IMR-90 (cell line): ENCODE measurements around the gene CDC25A. TPM values are rescaled to one million over a fixed set of nuclear protein-coding genes. Genes with fewer than 3 reads are reported as not detected.

Source experiments
- ATAC-seq: fragments of 200-7000 bp; cut with Tn5 transposase; 2 replicates; pipeline ENCODE4 v1.9.1; 2020; ENCODE audit warnings: low read depth, mild to moderate bottlenecking, moderate library complexity
- BruUV-seq: library from RNA; stranded (reverse); fragments of 400-500 nt; replicated peaks from 2 replicates; lab custom pipeline; 2021; lab: Mats Ljungman, UMichigan
- CTCF ChIA-PET: fragments of 300-600 bp; formaldehyde crosslinking; extraction: SDS; loops from one replicate; lab custom pipeline; 2021; ENCODE audit warnings: antibody characterized with exemption; lab: Yijun Ruan, JAX
- POLR2A ChIA-PET: fragments of 300-600 bp; sonication (Branson Sonifier 250); formaldehyde crosslinking; loops from one replicate; lab custom pipeline; 2022; ENCODE audit warnings: antibody characterized with exemption; ENCODE audit not compliant: unreplicated experiment; lab: Charles Lee
- DNase-seq: peaks from one replicate; pipeline ENCODE4 v3.0.0; 2013
- H2AFZ ChIP-seq: replicated peaks from 2 replicates; pipeline ENCODE3; 2013; ENCODE audit warnings: low read length, mild to moderate bottlenecking; ENCODE audit not compliant: poor library complexity
- H2AK5ac ChIP-seq: 2 replicates; pipeline ENCODE4 v1.6.1; 2013; ENCODE audit warnings: low read depth, low read length, inconsistent platforms
- H2AK9ac ChIP-seq: replicated peaks from 2 replicates; pipeline ENCODE3; 2013; ENCODE audit warnings: mild to moderate bottlenecking, low read depth, low read length, moderate library complexity; ENCODE audit not compliant: poor library complexity
- H2BK120ac ChIP-seq: 2 replicates; pipeline ENCODE4 v1.6.1; 2013; ENCODE audit warnings: low read depth, low read length, inconsistent platforms
- H2BK15ac ChIP-seq: 3 replicates; pipeline ENCODE4 v1.6.1; 2013; ENCODE audit warnings: low read depth, low read length, inconsistent platforms
- H2BK20ac ChIP-seq: 2 replicates; pipeline ENCODE4 v1.6.1; 2013; ENCODE audit warnings: low read depth, mild to moderate bottlenecking, inconsistent platforms, low read length, moderate library complexity
- H2BK5ac ChIP-seq: 2 replicates; pipeline ENCODE4 v1.6.1; 2013; ENCODE audit warnings: mild to moderate bottlenecking, low read depth, low read length, inconsistent platforms; ENCODE audit not compliant: poor library complexity, severe bottlenecking
- H3K14ac ChIP-seq: replicated peaks from 2 replicates; pipeline ENCODE4 v1.6.1; 2013; ENCODE audit warnings: low read depth, low read length, inconsistent platforms
- H3K18ac ChIP-seq: 2 replicates; pipeline ENCODE4 v1.6.1; 2013; ENCODE audit warnings: low read depth, low read length, control low read depth
- H3K23ac ChIP-seq: 2 replicates; pipeline ENCODE4 v1.6.1; 2013; ENCODE audit warnings: low read depth, low read length, inconsistent platforms
- H3K27ac ChIP-seq: 2 replicates; pipeline ENCODE4 v1.5.1; 2013; ENCODE audit warnings: mild to moderate bottlenecking, control low read depth, low read length; ENCODE audit not compliant: insufficient read depth
- H3K27me3 ChIP-seq: 2 replicates; pipeline ENCODE4 v1.6.1; 2013; ENCODE audit warnings: low read length; ENCODE audit not compliant: control insufficient read depth, insufficient read depth
- H3K36me3 ChIP-seq: 2 replicates; pipeline ENCODE4 v1.6.1; 2013; ENCODE audit warnings: low read length, mixed read lengths; ENCODE audit not compliant: control insufficient read depth, insufficient read depth
- H3K4ac ChIP-seq: 2 replicates; pipeline ENCODE4 v1.6.1; 2013; ENCODE audit warnings: low read depth, low read length, inconsistent platforms
- H3K4me1 ChIP-seq: 2 replicates; pipeline ENCODE4 v1.6.1; 2013; ENCODE audit warnings: low read length, mixed read lengths; ENCODE audit not compliant: control insufficient read depth, insufficient read depth
- H3K4me2 ChIP-seq: 2 replicates; pipeline ENCODE4 v1.6.1; 2013; ENCODE audit warnings: low read depth, mild to moderate bottlenecking, control low read depth, low read length, moderate library complexity
- H3K4me3 ChIP-seq: 2 replicates; pipeline ENCODE4 v1.5.1; 2013; ENCODE audit warnings: low read depth, mild to moderate bottlenecking, control low read depth, low read length, moderate library complexity; ENCODE audit not compliant: insufficient read depth
- H3K56ac ChIP-seq: 2 replicates; pipeline ENCODE4 v1.6.1; 2013; ENCODE audit warnings: low read length, inconsistent platforms; ENCODE audit not compliant: insufficient read depth; ENCODE audit errors: extremely low read depth
- H3K79me1 ChIP-seq, 2 experiments: 2 replicates each; pipeline ENCODE4 v1.6.1; 2013; ENCODE audit warnings: low read length in 2 of 2, inconsistent platforms in 1 of 2, low read depth in 1 of 2
- H3K9ac ChIP-seq: 2 replicates; pipeline ENCODE4 v1.6.1; 2013; ENCODE audit warnings: low read depth, low read length, control low read depth
- H3K9me1 ChIP-seq: 2 replicates; pipeline ENCODE4 v1.6.1; 2013; ENCODE audit warnings: low read length, inconsistent platforms; ENCODE audit not compliant: insufficient read depth
- H3K9me3 ChIP-seq: 2 replicates; pipeline ENCODE4 v1.6.1; 2013; ENCODE audit warnings: low read length; ENCODE audit not compliant: control insufficient read depth, insufficient read depth
- H4K20me1 ChIP-seq: 2 replicates; pipeline ENCODE4 v1.6.1; 2013; ENCODE audit warnings: low read length, inconsistent platforms; ENCODE audit not compliant: insufficient read depth
- H4K5ac ChIP-seq: 2 replicates; pipeline ENCODE4 v1.6.1; 2013; ENCODE audit warnings: mild to moderate bottlenecking, low read depth, low read length, control low read depth
- H4K8ac ChIP-seq, 2 experiments: 2 replicates each; pipeline ENCODE4 v1.6.1; 2013; ENCODE audit warnings: low read depth in 2 of 2, low read length in 2 of 2, control low read depth in 1 of 2, inconsistent platforms in 1 of 2
- H4K91ac ChIP-seq: 2 replicates; pipeline ENCODE4 v1.6.1; 2013; ENCODE audit warnings: low read depth, low read length, inconsistent platforms; ENCODE audit not compliant: insufficient read depth
- BHLHE40 ChIP-seq: fragments of 150-350 bp; IDR thresholded peaks from 2 replicates; pipeline ENCODE4 v1.6.1; 2016; ENCODE audit warnings: mild to moderate bottlenecking, low read depth, low read length
- CHD1 ChIP-seq: IDR thresholded peaks from 2 replicates; pipeline ENCODE4 v1.6.1; 2012; ENCODE audit warnings: low read depth, low read length, improper control_type of control experiment
- CTCF ChIP-seq: conservative IDR thresholded peaks from 2 replicates; pipeline ENCODE4 v1.5.1; 2012; ENCODE audit warnings: mild to moderate bottlenecking, low read depth, low read length, improper control_type of control experiment
- FOS ChIP-seq: fragments of 150-350 bp; IDR thresholded peaks from 2 replicates; pipeline ENCODE4 v1.6.1; 2016; ENCODE audit warnings: low read depth, low read length
- RCOR1 ChIP-seq: IDR thresholded peaks from 2 replicates; pipeline ENCODE4 v1.6.1; 2012; ENCODE audit warnings: mild to moderate bottlenecking, low read length, improper control_type of control experiment; ENCODE audit not compliant: insufficient replicate concordance
- whole genome bisulfite sequencing, 2 experiments: methylation state at CpG; one replicate each; pipeline versions ENCODE4 v1.1.5 to v1.1.7; 2013; ENCODE audit warnings: missing lambda C conversion rate in 2 of 2; ENCODE audit not compliant: insufficient read length in 1 of 2; ENCODE audit errors: extremely low coverage in 2 of 2; 5-methylcytosine and 5-hydroxymethylcytosine counted together
- dilution Hi-C: fragments of 300-500 bp; cut with HindIII; formaldehyde crosslinking; loops from one replicate; pipeline ENCODE4 v1.14.3; 2018; ENCODE audit warnings: low sequenced_read_pairs; ENCODE audit not compliant: unreplicated experiment
- in situ Hi-C: fragments of 300-500 bp; cut with MboI; formaldehyde crosslinking; loops from 3 replicates; pipeline ENCODE4 v1.14.3; 2019; ENCODE audit warnings: low sequenced_read_pairs, inconsistent platforms, mixed read lengths
- intact Hi-C: fragments of 100-400 bp; cut with micrococcal nuclease; formaldehyde crosslinking; loops from 2 replicates; pipeline ENCODE4 v1.10.0; 2022
- polyA plus RNA-seq, 3 experiments: library from polyadenylated mRNA; depleted of rRNA; stranded (reverse); fragments of >200 nt; gene quantifications; 2 replicates each; pipeline ENCODE4 v1.2.3, GENCODE V29; 2012; ENCODE audit warnings: low replicate concordance in 1 of 3
- total RNA-seq: library from RNA; depleted of rRNA; stranded (reverse); fragments of >200 nt; gene quantifications from 2 replicates; pipeline ENCODE4 v1.2.3, GENCODE V29; 2012

The CDC25A gene
- total and polyA plus RNA-seq, 2 of the 4 experiments (the other 2 are of a cell fraction): 4.2 to 10.6 TPM

DNA sequence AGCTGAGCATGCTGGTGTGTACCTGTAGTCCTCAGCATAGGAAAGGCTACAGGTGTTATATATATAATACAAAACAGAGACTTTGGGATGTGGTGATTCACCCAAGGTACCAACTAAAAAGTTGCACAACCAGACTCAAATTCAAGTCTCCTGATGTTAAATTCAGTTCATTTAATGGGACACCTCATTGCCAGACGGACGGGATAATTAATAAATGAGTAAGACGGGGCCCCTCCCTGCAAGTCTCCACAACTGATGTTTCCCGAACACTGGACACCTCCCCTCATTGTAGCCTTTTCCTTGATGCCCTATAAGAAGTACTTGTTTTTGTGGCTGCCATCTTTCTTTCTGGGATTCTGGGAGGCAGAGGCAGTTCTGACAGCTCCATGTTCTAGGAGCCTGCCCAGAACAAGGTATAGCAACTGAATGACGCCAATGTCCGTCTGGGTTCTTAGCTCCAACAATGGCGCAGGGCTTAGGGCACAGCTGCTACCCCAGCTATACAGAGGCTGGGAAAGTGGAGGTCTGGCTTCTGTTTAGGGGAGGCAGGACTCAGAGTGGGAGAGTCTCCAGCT is 50.7 kb downstream of the CDC25A start:
- no peak overlapping the region for H3K27ac ChIP-seq
- no peaks in the 10 kb centered on the region for H3K36me3 ChIP-seq
- H4K5ac ChIP-seq: no peak overlapping the region
- no peak overlapping the region for H2BK120ac ChIP-seq
- no peak for ATAC-seq
- no peak overlapping the region for H4K91ac ChIP-seq
- H3K4ac ChIP-seq: no peak overlapping the region
- H4K20me1 ChIP-seq: no peaks in the 10 kb centered on the region
- no peaks in the 10 kb centered on the region; the same call in 1 of the 2 replicates for H3K27me3 ChIP-seq
- H3K14ac ChIP-seq: no peak overlapping the region
- H3K18ac ChIP-seq: no peak overlapping the region
- in situ Hi-C loops: no loop called here
- H4K8ac ChIP-seq: no peak overlapping the region
- no peak overlapping the region for H2AK5ac ChIP-seq
- no TSS peak for BruUV-seq
- H2BK5ac ChIP-seq: no peak overlapping the region
- no peak overlapping the region for H3K4me2 ChIP-seq
- DNase-seq: no peak
- no peak overlapping the region for H2BK15ac ChIP-seq
- ChIA-PET CTCF (no interaction called here), POLR2A (no interaction called here)
- no peaks in the 10 kb centered on the region for H3K9me3 ChIP-seq
- H3K56ac ChIP-seq: no peak overlapping the region
- TF ChIP-seq FOS (no peak), BHLHE40 (no peak), CHD1 (no peak), CTCF (no peak), RCOR1 (no peak)
- H3K23ac ChIP-seq: no peak overlapping the region
- no peaks in the 10 kb centered on the region for H3K79me1 ChIP-seq
- no peak overlapping the region for H3K9ac ChIP-seq
- 0 out of 2 replicates have a peak, but pooled peaks cover 4% of the 10 kb centered on the region for H3K9me1 ChIP-seq
- dilution Hi-C loops: no loop called here
- no peak overlapping the region for H2BK20ac ChIP-seq
- intact Hi-C loops: no loop called here
- H3K4me3 ChIP-seq: no peak overlapping the region
- H2AFZ ChIP-seq: peak overlapping the region; percentile 43
- H3K4me1 ChIP-seq: peaks cover 8% of the 10 kb centered on the region; the same call in 1 of the 2 replicates
- H2AK9ac ChIP-seq: no peak overlapping the region
- 100% methylated on average over 1 of the region's 7 CpGs; no CpG with 5 or more reads in 1 of the 2 experiments for WGBS, 2 experiments
